Activated T-cell treated with anti-CD3 and anti-CD28 coated beads for 48 hours (primary cell): Measurements from ENCODE around the gene MTHFR.
"Not testable (repeated sequence)": the region's sequence is repeated elsewhere in the genome, so short reads cannot be mapped to it uniquely, and the experiment has no call there.

ENCODE experiments used
- DNase-seq: peaks from one replicate; pipeline ENCODE4 v3.0.0-alpha.2; 2020; ENCODE audit warnings: low read depth

MTHFR gene

GRCh38 chr1:11833497-11833896, 27.7 kb upstream of the MTHFR start:
- no peak for DNase-seq

GRCh38 chr1:11831945-11832725, 26.4 kb upstream of the MTHFR start:
- DNase-seq: no peak

- DNase-seq: no peak
These were observed 22.7 kb upstream of the MTHFR start for GRCh38 chr1:11828511-11828910.

DNA sequence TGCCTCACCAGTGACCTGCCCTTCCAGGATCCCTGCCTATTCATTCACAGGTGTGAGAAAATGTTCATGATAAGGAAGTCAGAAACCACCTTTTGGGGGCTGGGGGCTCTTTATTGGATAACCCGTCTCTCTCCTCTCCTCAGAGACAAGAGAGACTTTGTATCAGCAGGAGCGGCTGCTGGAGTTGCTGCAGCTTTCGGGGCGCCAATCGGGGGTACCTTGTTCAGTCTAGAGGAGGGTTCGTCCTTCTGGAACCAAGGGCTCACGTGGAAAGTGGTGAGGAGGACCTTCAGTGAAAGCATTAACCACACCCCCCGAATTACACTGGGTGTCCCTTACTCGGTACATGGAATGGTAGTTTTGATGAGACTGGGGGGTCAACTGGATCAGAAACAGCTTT, 21.2 kb upstream of the MTHFR start:
- no peak for DNase-seq

- DNase-seq: no peak
These were observed 19.4 kb upstream of the MTHFR start for GRCh38 chr1:11825131-11825530.

DNA sequence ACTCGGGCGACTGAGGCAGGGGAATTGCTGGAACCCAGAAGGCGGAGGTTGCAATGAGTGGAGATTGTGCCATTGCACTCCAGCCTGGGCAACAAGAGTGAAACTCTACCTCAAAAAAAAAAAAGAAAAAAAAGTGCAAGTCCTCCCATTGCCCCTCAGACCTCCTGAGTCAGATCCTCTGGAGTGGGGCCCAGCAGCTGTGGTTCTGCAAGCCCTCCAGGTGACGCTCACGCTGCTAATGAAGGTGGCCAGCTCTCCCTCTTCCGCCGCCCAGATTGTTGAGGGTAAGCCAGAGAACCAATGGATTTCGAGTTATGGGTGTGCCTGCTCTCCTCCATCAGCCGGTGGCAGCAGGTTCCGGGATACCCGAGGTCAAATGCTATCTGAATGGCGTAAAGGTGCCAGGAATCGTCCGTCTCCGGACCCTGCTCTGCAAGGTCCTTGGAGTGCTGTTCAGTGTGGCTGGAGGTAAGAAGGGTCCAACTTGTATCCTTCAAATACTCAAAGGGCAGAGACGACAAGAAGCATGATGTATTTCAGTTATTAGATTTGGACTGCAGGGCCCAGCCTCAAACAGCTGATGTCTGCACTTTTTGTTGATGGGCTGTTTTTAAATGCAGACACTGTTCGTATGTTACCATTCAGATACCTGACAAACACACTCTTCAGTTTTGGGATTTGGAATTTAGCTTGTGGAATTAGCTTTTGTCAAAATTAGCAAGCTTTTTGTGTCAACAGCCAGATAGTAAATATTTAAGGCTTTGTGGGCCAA, 17.8 kb upstream of the MTHFR start:
- DNase-seq: no peak

- DNase-seq: no peak
These were observed 16.3 kb upstream of the MTHFR start for GRCh38 chr1:11822091-11822490.

- no peak for DNase-seq
These were observed 11.4 kb upstream of the MTHFR start for GRCh38 chr1:11817192-11817591.

DNA sequence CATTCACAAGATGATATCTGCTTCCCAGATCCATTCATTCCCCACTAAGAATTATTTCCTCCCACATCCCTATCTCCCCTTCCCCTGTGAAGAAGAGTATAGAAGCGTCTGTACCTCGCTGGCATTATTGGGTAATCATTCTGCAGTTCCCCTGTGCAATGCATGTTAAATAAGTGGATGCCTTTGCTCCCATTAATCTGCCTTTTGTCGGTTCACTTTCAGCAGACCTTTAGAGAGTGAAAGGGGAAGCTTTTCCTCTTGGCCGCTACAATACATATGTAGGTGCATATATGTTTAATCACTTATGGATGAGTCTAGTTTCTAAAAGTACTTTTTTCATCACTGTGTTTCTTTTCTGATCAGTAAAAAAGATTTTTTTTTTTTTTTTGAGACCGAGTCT, 7.3 kb upstream of the MTHFR start:
- no peak for DNase-seq

- DNase-seq: no peak
These were observed 1.4 kb upstream of the MTHFR start for GRCh38 chr1:11807133-11807532.

DNA sequence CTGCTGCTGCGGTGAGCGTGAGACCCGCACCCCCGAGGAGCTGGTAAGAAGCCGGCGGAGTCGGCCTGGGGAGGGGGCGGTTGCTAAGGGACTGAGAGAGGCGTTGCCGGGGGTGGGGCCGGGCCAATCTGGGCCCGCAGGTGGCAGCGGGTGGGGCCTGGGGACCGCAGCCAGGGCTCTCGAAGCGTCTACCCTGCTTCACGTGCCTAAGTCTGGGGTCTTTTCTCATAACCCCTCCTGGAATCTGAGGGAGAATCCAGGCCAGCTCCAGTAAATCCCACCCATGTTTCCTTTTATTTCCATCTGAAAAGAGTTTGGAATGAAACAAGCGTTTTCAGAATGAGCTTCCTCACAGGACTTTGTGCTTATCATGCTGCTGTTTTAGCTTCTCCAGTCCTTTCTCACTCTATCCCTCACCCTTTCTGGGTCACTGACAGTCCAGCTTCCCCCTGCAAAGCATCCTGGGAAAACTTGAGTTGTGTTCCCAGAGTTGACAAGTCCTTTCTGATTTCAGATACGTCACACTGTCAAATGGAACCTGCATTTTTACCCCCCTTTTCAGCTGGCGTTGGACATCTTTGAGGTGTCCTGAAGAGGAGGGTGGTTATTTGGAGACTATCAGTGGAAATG, 658 bp upstream of the MTHFR start:
- no peak for DNase-seq

GRCh38 chr1:11804666-11805421, 920 bp downstream of the MTHFR start:
- peak; percentile 13 for DNase-seq

GRCh38 chr1:11803924-11804665, 1.7 kb downstream of the MTHFR start:
- not testable (repeated sequence) for DNase-seq

GRCh38 chr1:11802973-11803885, 2.5 kb downstream of the MTHFR start:
- peak; percentile 67 for DNase-seq

- no peak for DNase-seq
These were observed 3.2 kb downstream of the MTHFR start for GRCh38 chr1:11802616-11802972.

GRCh38 chr1:11800756-11801433, 4.9 kb downstream of the MTHFR start:
- no peak for DNase-seq

DNA sequence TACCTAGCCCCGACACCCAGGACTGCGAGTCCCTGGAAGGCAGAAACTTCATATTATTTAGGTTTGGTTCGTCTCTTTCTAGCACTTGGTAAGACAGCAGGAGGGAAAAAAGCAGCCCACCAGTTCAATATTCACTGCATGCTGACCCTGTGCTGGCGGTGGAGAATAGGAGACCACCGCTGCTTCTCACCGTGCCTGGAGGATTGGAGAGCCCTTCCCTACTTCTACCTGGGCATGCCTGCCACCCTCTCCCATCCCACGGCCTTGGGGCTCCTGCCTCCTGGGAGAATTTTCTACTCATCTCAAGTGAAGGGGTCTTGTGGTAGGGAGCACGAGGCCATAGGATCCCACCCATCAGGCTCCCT, 5.4 kb downstream of the MTHFR start:
- DNase-seq: no peak

DNA sequence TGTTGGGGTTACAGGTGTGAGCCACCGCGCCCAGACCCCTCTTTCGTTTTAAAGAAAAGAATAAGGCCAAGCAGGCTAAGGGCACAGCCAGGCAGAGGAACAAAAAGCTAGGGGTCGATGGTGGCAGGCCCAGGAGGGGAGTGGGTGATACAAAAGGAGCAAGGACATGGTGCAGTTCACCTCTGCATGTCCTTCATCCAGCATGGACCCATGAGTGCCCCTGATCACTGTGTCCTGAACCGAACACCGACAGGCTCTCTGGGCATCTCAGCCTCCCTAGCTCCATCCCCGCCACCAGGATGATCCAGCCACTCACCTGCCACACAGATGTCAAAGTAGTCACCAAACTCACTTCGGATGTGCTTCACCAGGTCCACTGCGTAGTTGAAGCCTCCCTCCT, 5.9 kb downstream of the MTHFR start:
- no peak for DNase-seq

DNA sequence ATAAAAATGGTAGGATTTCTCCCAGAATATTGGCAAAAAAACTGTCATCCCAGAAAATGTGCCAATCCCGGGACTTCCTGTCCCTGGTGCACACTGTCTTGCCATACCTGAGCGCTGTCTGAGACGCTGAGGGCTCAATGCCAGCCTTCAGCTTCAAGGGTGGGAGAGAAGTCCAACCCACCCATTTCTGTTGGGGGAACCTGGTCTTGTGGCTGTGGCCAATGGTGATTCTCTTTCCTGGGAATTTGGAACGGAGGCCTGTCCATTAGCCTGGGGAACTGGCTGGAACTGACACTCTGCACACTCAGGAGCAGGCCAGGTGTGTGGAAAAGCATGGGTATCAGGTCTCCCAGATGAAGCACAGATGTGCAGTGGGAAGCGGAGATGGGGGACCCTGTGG, 6.7 kb downstream of the MTHFR start:
- DNase-seq: no peak
